ENCODE results near the gene PTK7.

PTK7 gene

DNA sequence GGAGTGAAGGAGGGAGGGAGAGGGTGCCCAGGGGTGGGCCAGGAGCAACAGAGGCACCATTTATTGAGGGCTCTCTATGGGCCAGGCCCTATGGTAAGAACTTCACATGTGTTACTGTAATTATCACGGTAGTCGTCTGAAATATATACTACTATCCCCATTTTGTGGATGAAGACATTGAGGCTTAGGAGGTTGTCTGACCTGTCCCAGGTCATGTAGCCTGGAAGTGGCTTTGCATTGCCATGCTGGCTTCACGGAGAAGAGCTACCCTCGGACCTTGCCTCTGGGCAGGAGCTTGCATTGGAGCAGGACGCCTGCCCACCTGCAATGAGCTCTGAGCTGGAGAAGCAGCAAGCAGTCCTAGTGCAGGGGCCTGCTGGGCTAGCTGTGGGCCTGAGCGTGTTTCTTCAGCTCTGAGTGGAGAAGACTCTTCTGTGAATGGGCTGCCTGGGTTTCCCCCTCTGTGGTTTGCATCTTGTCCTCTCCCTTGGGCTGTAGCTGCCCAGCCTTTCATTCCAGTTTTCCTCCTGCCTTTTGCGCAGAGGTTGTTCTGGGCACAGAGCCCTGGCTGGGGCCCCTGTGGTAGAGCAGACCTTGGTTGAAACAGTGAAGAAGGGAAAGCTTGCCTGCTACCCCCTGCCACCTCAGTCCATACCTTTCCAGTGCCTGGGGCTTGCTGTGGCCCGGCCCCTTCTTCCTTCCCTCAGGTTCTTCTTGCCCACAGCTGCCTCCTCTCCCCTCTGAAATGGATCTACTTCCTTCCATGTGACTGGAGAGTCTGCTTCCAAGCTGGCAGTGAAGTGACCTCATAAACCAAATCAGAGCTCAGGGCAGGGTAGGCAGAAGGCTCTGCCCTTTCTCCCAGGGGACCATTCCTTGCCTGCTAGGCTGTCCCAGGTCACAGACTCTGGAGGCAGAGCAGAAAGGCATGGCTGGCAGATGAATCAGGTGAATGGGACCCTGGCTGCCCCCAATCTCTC lies 70.9 kb downstream of the PTK7 start:
- no peak for DNase-seq

DNA sequence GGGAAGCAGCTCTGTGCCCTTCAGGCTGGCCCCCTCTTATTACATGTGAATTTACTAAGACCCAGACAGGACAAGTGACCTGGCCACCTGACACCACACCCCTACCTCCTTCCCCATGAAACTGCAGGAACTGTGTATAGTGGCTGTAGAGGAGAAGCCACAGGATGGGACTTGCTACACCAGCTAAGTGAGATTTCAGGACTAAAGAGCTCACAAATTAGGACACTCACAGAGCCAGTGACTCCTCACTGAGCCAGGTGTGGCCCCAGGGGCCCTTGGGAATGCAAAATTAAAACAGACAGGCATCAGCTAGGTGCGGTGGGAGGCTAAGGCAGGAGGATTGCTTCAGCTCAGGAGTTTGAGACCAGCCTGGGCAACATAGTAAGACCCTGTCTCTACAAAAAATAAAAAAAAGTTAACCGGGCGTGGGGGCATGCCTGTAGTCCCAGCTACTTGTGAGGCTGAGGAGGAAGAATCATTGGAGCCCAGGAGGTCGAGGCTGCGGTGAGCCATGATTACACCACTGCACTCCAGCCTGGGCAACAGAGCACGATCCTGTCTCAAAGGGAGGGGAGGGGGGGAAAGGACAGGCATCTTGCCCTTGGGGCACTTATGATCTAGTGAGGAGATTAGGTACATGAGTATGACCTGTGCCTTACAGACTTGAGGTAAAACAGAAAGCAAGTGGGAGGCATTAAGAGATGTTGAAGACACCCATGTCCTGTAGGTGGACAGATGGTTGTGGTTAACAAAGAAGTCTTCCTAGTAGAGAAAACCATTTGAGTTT lies 71.8 kb downstream of the PTK7 start:
- DNase-seq, result no peak

DNA sequence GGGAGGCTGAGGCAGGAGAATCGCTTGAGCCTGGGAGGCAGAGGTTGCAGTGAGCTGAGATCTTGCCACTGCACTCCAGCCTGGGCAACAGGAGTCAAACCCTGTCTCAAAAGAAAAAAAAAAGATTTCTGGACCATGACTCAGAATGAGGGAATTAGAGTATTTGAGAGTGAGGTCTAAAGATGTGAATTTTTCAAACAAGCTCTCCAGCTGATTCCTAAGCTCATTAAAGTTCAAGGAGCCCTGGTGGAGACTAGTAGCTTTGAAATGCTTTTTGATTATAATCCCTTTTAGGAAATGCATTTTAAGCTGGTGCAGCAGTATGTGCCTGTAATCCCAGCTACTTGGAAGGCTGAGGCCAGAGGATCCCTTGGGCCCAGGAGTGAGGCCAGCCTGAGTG lies 73.2 kb downstream of the PTK7 start:
- no peak for DNase-seq

DNA sequence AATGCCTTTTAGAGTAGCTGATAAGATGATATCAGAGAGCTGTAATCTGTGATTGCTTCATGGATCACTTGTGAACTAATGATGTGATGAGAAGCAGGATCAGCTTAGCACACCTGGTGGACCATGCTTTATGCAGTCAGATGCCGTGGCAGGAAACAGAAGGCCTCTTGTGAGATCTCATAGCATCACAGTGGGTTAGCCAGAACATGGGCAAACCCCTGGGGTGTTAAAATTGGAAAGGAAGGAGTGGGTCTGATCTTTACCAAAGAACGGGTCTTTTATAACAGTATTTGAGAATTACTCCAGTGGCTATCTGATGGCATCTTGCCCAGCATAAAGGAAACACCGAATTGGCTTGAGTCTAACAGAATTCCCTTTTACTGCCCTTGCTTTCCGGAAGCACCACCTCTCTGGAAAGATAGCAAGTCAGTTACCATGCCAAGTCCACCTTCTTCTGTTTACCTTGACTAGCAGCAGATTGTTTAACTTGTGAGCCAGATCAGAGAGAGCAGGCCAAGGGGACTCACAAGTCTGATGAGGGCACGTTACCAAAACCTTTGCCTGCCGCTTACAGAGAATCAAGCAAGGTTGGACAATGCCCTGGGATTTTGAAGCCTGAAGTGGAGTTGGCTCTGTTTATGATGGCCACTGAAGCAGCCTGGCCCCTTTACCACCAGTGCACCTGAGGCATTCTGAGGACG lies 74.1 kb downstream of the PTK7 start:
- no peak for DNase-seq

DNA sequence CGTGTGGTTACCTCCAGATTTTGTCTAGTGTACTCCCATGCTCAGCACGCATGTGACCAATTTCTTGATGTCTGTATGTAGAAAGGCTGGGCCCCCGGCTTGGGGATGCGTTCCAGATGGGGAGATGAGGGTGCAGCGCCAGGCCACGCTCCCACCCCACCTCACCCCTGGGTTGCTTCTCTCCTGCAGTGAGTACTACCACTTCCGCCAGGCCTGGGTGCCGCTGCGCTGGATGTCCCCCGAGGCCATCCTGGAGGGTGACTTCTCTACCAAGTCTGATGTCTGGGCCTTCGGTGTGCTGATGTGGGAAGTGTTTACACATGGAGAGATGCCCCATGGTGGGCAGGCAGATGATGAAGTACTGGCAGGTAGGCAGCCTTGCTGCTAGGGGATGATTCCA lies 83.5 kb downstream of the PTK7 start:
- DNase-seq, result no peak

DNA sequence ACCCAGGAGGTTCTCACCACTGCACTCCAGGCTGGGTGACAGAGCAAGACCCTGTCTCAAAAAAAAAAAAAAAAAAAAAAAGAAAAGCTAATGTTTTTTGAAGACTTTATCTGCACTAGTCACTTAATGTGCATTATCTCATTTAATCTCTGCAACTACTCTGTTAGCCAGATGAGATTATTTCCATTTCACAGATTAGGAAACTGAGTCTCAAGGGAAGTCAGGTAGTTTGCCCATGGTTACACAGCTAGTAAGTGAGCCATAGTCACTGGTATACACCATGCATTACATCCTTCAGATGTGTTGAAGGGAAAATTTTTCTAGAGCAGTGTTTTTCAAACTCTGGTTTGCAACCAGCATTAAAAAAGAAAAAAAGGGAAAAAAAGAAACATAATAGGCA lies 87.8 kb downstream of the PTK7 start:
- no peak for DNase-seq

DNA sequence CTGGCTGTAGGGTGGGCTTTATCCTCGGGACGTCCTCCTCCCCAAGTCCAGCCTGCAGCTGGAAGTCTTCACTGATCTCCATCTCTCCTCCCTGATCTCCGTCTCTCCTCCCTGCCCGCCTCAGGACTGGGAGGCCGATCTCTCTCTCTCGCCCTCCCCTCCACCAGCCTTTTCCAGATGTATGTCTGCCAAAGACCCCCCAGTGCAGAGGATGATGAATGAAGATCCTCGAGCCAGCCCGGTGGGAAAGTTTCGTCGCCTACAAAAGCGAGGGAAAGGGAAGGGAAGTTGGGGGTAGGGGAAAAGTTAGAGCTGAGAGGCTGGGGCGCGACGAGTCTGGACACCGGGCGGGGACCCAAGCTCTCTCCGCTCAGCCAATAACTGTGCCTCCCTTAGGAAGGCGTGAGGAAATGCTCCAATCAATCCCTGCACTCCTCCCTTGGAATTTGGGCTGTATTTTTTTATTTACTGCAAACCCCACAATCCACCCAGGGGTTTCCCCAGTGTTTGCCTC lies 94.4 kb downstream of the PTK7 start:
- DNase-seq, result no peak

DNA sequence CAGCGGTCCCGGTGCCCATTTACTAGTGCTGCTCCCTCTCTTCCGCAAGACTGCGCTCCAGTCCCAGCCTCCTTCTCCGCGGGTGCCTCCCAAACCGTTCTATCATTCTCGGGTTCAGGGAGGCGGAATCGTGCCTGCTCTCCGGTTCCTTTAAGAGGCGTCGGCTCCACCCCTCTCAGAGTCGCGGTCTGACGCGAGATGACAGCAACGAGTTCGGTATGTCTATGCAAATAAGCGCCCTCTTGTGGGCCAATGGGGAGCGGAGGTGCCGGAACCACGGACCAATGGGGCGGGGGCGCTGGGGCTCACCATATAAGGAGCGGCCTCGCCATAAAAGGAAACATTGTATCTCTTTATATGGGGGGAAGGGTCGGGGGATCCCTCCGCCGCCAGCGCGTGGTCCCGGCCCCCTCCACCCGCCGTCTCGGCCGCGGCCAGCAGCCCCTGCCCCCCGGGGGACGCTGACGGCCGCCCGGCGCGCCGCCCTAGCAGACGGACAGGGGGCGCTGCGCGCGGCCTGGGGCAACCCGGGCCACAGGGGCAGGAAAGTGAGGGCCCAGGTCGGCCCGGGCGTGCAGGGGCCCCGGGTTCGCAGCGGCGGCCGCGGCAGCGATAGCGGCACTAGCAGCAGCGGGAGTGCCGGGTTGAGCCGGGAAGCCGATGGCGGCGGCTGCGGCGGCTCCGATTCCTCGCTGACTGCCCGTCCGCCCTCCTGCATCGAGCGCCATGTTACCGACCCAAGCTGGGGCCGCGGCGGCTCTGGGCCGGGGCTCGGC lies 95.0 kb downstream of the PTK7 start, which contains the start of gene SRF:
SRF (plus strand) TSS at position 339 of the 776 bp plus-strand sequence; CDS start at position 727, 388 bp downstream.
- peak; percentile 99 for DNase-seq

DNA sequence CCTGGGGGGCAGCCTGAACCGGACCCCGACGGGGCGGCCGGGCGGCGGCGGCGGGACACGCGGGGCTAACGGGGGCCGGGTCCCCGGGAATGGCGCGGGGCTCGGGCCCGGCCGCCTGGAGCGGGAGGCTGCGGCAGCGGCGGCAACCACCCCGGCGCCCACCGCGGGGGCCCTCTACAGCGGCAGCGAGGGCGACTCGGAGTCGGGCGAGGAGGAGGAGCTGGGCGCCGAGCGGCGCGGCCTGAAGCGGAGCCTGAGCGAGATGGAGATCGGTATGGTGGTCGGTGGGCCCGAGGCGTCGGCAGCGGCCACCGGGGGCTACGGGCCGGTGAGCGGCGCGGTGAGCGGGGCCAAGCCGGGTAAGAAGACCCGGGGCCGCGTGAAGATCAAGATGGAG lies 95.6 kb downstream of the PTK7 start:
- DNase-seq, result peak; percentile 18

DNA sequence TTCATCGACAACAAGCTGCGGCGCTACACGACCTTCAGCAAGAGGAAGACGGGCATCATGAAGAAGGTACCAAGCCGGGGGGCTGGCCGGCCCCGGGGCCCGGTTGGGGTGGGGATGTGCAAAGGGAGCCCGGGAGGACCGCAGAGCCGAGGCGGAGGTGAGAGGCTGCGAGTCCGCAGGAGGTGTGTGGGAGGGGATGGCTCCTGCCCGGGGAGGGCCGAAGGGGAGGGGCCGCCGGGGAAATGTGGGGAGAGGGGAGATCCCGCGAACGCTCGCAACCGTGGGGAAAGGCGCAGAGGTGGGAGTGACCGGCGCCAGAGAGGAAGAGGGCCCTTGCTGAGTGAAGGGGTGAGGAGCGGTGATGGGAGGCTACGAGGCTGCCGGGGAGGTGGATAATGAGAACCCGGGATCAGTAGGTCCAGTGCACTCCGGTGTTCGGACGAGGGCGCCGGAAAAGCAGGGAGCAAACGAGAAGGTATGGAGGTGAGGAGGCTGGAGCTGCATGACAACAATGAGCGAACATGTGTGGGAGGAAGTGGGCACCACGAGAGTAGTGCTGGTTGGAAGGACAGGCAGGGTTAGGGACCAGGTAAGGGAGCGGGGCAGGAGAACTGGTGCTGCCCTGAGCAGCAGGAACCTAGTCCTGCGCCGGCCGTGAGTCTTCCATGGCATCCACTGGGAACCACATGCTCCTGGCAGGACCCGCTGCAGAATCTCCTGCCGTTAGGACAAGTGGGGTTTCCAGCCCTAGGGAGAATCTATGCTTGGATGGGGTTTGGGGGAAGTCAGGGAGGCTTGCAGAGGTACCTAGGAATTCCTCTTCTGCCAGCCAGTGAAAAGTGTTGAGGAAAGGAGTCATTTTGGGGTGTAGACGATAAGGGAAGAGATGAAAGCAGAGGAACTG lies 96.2 kb downstream of the PTK7 start:
- DNase-seq, result peak; percentile 52

DNA sequence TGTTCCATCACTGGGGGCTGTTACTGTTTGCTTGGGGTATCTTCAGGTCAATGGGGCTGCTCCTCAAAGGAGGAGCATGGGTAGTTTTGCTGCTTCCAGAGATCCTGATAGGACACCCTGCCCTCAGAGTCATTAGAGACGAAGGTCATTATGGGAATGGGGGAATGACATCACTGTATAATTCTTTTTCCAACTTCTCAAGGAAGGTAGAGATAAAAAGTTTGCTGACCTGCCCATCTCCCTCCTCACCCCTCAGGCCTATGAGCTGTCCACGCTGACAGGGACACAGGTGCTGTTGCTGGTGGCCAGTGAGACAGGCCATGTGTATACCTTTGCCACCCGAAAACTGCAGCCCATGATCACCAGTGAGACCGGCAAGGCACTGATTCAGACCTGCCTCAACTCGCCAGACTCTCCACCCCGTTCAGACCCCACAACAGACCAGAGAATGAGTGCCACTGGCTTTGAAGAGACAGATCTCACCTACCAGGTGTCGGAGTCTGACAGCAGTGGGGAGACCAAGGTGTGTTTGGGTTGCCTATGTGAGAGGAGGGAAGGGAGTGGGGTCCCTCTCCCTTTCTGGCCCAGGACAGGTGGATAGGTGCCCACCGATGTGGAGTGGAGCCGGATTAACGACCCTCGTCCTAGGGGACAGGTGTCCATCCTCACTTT lies 97.6 kb downstream of the PTK7 start:
- no peak for DNase-seq

DNA sequence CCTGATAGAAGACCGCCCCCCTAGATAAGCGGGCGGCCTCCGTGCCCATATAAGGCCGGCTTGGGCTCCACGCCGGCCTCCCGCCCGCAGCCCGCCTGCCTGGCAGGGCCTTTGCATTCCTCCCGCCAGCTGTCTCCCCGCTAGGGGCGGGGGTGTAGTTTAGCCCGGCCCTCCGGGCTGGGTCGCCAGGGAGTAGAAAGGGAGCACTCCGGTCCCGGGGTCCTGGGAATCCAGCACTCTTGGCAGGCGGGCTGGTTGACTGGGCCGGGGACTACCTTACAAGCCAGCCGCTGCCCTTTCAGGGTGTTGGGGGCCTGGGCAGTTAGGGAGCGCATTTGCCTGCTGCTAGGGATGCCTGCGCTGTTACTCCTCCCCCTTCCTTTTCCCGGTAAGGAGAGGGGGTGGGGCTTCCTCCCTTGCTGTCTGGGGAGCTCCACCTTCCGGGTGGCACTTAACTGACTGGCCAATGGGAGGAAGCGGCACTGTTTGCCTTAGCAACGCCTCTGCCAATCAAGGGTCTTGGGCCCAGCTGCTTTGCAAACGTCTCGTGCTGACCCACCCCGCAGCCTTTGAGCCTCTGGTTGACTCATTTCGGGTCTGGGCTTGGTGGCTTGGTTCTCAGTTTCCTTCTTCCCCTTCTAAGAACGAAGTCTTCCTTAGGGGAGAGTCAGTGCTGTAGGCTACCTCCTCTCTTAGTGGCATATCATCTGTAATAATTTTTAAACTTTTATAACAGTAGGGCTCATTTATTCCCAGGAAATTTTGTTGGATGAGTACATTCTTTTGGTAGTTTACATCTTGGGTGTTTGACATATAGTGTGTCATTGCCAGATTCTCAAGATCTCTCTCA lies 98.4 kb downstream of the PTK7 start:
- DNase-seq, result peak; percentile 98

DNA sequence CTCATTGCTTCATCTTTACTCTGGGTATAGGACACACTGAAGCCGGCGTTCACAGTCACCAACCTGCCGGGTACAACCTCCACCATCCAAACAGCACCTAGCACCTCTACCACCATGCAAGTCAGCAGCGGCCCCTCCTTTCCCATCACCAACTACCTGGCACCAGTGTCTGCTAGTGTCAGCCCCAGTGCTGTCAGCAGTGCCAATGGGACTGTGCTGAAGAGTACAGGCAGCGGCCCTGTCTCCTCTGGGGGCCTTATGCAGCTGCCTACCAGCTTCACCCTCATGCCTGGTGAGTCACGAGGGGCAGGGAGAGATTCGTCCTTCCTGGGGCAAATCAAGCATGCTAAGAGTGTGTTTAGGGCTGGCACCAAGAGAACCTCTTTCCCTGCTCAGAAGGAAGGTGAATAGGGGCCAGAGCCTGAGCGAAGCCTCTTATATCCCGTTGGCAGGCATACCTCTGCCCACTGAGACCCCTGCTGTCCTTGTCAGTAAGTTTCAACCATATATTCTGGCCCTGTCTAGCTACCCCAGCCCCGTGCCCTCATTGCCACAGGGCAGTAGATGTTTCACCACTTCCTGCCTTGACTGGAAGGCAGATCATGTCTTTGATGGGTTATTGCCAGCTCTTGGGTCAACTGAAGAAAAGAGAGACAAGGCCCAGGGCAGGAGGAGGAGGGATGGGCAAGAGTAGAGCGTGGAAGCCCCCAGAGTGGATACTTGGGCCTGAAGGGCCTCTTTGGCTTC lies 99.7 kb downstream of the PTK7 start:
- DNase-seq, result no peak

DNA sequence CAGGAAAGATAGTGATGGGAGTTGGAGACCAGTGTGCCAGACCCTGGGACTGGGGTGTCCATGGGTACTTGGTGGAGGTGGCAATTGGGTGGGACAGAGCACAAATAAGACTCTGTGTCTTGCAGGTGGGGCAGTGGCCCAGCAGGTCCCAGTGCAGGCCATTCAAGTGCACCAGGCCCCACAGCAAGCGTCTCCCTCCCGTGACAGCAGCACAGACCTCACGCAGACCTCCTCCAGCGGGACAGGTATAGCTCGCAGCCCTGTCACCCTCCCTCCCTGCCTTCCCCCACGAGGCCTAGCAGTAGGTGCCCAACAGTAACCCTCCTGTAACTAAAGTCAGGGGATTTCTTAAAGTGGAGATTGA lies 100.3 kb downstream of the PTK7 start:
- DNase-seq, result no peak

DNA sequence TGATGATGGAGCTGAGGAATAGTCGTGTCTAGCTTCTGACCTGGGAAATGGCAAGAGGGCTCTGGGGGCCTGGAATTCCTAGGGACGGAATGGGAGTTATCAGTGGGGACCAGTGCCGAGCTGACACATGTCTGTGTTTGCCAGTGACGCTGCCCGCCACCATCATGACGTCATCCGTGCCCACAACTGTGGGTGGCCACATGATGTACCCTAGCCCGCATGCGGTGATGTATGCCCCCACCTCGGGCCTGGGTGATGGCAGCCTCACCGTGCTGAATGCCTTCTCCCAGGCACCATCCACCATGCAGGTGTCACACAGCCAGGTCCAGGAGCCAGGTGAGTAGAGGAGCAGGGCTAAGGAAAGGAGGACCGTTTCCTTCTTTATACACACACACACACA lies 102.0 kb downstream of the PTK7 start:
- DNase-seq, result no peak

DNA sequence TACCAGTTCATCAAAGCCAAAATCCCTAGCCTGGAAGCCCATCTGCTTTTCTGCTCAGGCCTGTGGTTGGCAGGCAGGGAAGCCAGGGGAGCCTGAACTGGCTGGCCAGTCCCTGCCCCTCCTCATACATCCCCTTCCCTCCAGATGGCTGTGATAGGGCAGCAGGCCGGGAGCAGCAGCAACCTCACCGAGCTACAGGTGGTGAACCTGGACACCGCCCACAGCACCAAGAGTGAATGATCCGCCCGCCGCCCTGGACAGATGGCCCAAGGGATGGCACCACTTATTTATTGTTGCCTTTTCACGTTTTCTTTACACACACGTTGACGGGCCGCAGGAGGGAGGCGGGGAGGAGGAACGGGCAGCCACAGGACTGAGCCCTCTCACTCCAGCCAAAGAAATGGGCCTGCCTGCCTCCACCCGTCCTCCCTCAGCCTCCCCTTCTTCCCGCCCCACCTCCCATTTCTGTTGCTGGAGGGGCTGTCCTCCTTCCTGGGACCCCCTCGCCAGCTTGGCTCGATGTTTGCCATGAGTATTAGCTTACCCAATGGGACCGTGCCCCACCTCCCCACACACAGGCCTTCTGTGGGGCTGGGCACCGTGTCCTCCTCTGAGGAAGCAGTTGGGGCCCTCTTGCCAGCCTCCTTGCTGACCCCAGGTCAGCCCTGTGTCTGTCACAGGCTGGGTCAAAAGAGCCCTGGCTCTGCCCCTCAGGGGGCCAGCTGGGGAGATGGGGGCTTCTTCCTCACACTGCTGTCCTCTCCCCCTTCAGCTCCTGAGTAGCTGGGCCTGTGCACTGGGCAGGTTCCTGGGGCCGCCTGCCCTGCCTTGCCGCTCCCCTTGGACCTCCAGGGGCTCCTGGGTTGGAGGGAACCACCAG lies 103.1 kb downstream of the PTK7 start:
- no peak for DNase-seq

DNA sequence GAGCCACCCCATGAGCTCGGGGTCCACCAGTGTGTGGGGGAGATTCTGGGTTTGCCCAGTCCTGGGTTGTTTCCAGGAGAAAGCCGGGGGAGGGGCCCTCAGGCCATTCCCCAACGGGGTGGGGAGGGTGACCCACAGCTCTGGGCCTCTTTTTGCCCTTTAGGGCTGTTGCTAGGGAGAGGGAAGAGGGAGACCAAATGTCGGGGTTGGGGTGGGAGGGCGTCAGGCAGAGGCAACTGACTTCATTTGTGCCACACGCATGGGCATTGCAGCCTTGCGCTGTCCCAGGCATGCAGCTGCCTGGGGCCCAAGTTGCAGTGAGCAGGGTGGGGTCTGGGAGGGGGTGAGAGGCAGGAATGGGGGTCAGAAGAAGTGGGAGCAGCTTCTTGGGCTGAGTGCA lies 103.9 kb downstream of the PTK7 start:
- DNase-seq, result no peak

DNA sequence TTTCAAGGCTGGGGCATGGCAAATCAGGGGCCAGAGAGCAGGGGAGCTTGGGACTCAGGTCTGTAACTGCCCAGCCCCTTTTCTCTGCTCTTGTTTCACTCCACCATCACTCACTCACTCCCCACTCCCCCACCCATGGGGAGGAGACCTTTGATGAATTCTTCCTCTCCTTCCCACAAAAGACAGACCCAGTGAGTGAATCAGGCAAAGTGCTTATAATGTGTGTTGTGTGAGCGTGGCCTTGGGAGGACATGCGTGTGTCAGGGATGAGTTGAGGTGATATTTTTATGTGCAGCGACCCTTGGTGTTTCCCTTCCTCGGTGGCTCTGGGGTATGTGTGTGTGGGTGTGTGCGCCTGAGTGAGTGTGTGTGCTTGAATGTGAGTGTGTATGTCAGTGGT lies 104.9 kb downstream of the PTK7 start:
- no peak for DNase-seq

Data from stimulated activated CD4-positive, alpha-beta T cell treated with anti-CD3 and anti-CD28 coated beads, Interleukin-1b, Interleukin-23, amount 100 ng/mL, for 48 hours (primary cell).